Measurements from ENCODE around the gene PLXNA2. TPM values are rescaled to one million over a fixed set of nuclear protein-coding genes. Genes with fewer than 3 reads are reported as not detected.

The PLXNA2 gene
- total and polyA plus RNA-seq, 2 of the 13 experiments (the other 11 are each of a cell fraction or from before 2014, with no cell fraction given), result 1.1 to 2.1 TPM

GRCh38 chr1:208189716-208190115 is 54.5 kb downstream of the PLXNA2 start (continued):
- TF ChIP-seq ZNF512 (CRISPR knock-in tag; IDR thresholded peaks at IDR 0.05), result no peak

- in situ Hi-C loops (cut with HindIII; ENCODE audit: extremely low pct_ligation_motif_present, low pct_unique_long_range_greater_than_20kb), result no loop called here
- Histone ChIP-seq H4K20me1 (ENCODE audit: insufficient read depth, low read length) (no peaks in the 10 kb centered on the region), H3K4me2 (ENCODE audit: low read depth, low read length) (no peak overlapping the region), H2AFZ (ENCODE audit: low read length) (no peak overlapping the region), H3K9me3 (ENCODE audit: low read length) (no peaks in the 10 kb centered on the region), H3K27me3 (ENCODE audit: control insufficient read depth in 1 of 2, insufficient read depth in 2 of 2, low read length in 2 of 2) (no peaks in the 10 kb centered on the region), H3K27ac (ENCODE audit: extremely low read length, insufficient read depth, low read length) (no peak overlapping the region), H3K4me1 (ENCODE audit: insufficient read depth, low read length) (peaks cover 7% of the 10 kb centered on the region), H3K79me2 (ENCODE audit: insufficient read depth, low read length) (no peaks in the 10 kb centered on the region), H3K36me3 (replicated peaks in 1 of 2; ENCODE audit: control insufficient read depth in 1 of 2, insufficient read depth in 2 of 2, low read length in 2 of 2) (no peaks in the 10 kb centered on the region), H3K9ac (ENCODE audit: insufficient read depth, low read depth, low read length) (no peak overlapping the region), H3K4me3 (replicated peaks in 1 of 3; ENCODE audit: insufficient read depth in 1 of 3, low read depth in 2 of 3, low read length in 3 of 3) (no peak overlapping the region)
- ATAC-seq (no peak), FAIRE-seq (no peak), DNase-seq (ENCODE audit: low spot score) (no peak)
- no TSS peak for BruUV-seq (replicated peaks)
- TF ChIP-seq ZKSCAN8 (CRISPR knock-in tag; IDR thresholded peaks at IDR 0.05; ENCODE audit: borderline replicate concordance), result no peak
- TF ChIP-seq MED8 (CRISPR knock-in tag; IDR thresholded peaks at IDR 0.05; ENCODE audit: insufficient replicate concordance), result no peak
- TF ChIP-seq ZNF691 (CRISPR knock-in tag; IDR thresholded peaks at IDR 0.05; ENCODE audit: borderline replicate concordance, low read depth), result no peak
- no peak for TF ChIP-seq ZNF430 (CRISPR knock-in tag; IDR thresholded peaks at IDR 0.05)
- no peak for TF ChIP-seq SP1 (IDR thresholded peaks at IDR 0.05)
- no peak for TF ChIP-seq SP1 (CRISPR knock-in tag; IDR thresholded peaks at IDR 0.05)
- TF ChIP-seq POLR2AphosphoS5 (IDR thresholded peaks at IDR 0.05; ENCODE audit: low read depth, low read length), result no peak
- TF ChIP-seq THAP11 (CRISPR knock-in tag; IDR thresholded peaks at IDR 0.05), result no peak
- no peak for TF ChIP-seq FOSL1 (CRISPR knock-in tag; IDR thresholded peaks at IDR 0.05; ENCODE audit: borderline replicate concordance)
- CTCF ChIA-PET (ENCODE audit: low intra/inter-chr PET ratio, low total read pairs), result no interaction called here
- intact Hi-C loops (cut with micrococcal nuclease; ENCODE audit: unreplicated experiment), result no loop called here
- POLR2A ChIA-PET, result no interaction called here
- WGBS (ENCODE audit: low lambda C conversion rate), result 72% methylated on average over 2 of the region's 2 CpGs
These were observed 55.0 kb downstream of the PLXNA2 start for GRCh38 chr1:208189183-208189582.

All from HepG2 (cell line).